Keratinocyte (primary cell): Measurements from ENCODE around the gene MED27.

Experiments
- CTCF ChIP-seq, 3 experiments: IDR thresholded peaks in 1 of 3; conservative IDR thresholded peaks in 1 of 3; optimal IDR thresholded peaks in 1 of 3; 2 replicates in 2 of 3; 3 replicates in 1 of 3; pipeline versions ENCODE3 to v1.5.1; 2011; ENCODE audit warnings: low read length in 3 of 3, mild to moderate bottlenecking in 3 of 3, moderate library complexity in 2 of 3, control low read depth in 1 of 3, inconsistent platforms in 1 of 3; ENCODE audit not compliant: insufficient read depth in 2 of 3; ENCODE audit errors: extremely low read depth in 1 of 3
- EZH2 ChIP-seq: IDR thresholded peaks from one replicate; pipeline ENCODE4 v1.6.1; 2012; ENCODE audit warnings: inconsistent platforms, mild to moderate bottlenecking, low read length, moderate library complexity

- TF ChIP-seq CTCF (optimal IDR thresholded peaks at IDR 0.05 in 1 of 3, IDR thresholded peaks at IDR 0.05 in 1 of 3, conservative IDR thresholded peaks at IDR 0.05 in 1 of 3; ENCODE audit: extremely low read depth in 1 of 3, insufficient read depth in 2 of 3, low read length in 3 of 3) = no peak
- TF ChIP-seq EZH2 = no peak
These were observed 84.3 kb downstream of the MED27 start for GRCh38 chr9:131995382-131995781.
